Ishikawa (cell line): ENCODE measurements around the gene RNF121.

Experiments
- FOXM1 ChIP-seq: IDR thresholded peaks from 2 replicates; pipeline ENCODE4 v1.6.1; 2012; ENCODE audit warnings: low read depth, borderline replicate concordance
- REST ChIP-seq: IDR thresholded peaks from 2 replicates; pipeline ENCODE4 v1.6.1; 2012; ENCODE audit warnings: low read depth, mild to moderate bottlenecking
- TAF1 ChIP-seq: IDR thresholded peaks from 2 replicates; pipeline ENCODE4 v1.6.1; 2012; ENCODE audit warnings: low read depth, mild to moderate bottlenecking

DNA sequence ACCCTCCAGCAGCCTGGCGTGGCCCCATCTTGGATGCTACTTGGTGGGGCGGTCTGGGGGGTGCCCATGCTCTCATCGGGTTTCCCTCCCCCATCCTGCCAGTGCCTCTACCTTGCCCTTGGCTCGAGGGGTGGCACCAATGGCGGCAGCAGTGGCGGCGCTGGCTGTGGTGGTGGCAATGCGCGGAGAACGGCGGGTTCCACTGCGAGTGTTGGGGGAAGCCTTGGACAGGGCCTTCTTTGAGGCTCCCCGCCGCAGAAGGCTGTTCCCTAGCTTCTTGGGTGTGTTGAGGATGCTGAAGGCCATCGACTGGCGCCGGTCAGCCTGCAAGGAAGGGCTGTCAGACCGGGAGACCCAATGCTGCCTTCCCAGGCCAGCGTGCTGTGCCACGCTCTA, 74.9 kb downstream of the RNF121 start:
- TF ChIP-seq REST (no peak), FOXM1 (no peak), TAF1 (no peak)
